ENCODE measurements around the gene UBA7.

UBA7 gene

GRCh38 chr3:49805897-49806701 is 7.7 kb downstream of the UBA7 start:
- no peak for DNase-seq

- no peak for DNase-seq
Observed at GRCh38 chr3:49805367-49805782, 8.4 kb downstream of the UBA7 start.

DNA sequence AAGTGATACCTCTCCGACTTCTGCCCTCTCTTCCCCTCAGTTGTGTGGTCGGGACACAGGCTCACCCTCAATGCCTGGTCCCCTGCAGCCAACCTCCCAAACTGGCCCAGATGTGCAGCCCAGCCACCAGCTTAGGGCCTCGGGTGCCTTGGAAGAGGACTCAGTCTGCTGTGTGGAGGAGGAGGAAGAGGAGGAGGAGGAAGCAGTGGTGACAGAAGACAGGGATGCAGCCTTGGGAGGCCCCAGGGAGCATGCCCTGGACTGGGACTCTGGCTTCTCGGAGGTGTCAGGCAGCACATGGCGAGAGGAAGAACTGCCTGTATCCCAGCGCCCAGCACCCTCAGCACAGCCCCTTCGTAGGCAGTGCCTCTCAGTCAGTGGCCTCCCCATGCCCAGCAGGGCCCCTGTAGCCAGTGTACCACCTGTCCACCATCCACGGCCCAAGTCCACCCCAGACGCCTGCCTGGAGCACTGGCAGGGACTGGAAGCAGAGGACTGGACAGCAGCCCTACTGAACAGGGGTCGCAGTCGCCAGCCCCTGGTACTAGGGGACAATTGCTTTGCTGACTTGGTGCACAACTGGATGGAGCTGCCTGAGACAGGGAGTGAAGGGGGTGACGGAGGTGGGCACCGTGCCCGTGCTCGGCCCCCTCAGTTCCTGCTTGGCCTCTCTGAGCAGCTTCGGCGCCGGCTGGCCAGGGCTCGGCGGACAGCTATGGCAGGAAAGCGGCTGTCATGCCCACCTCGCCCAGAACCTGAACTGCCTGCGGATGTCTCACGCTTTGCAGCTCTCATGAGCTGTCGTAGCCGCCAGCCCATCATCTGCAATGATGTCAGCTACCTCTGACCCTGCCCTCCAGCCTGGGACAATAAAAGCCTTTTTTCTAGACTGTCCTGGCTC is 9.4 kb downstream of the UBA7 start:
- no peak for DNase-seq

GRCh38 chr3:49803465-49804140 is 10.2 kb downstream of the UBA7 start:
- no peak for DNase-seq

DNA sequence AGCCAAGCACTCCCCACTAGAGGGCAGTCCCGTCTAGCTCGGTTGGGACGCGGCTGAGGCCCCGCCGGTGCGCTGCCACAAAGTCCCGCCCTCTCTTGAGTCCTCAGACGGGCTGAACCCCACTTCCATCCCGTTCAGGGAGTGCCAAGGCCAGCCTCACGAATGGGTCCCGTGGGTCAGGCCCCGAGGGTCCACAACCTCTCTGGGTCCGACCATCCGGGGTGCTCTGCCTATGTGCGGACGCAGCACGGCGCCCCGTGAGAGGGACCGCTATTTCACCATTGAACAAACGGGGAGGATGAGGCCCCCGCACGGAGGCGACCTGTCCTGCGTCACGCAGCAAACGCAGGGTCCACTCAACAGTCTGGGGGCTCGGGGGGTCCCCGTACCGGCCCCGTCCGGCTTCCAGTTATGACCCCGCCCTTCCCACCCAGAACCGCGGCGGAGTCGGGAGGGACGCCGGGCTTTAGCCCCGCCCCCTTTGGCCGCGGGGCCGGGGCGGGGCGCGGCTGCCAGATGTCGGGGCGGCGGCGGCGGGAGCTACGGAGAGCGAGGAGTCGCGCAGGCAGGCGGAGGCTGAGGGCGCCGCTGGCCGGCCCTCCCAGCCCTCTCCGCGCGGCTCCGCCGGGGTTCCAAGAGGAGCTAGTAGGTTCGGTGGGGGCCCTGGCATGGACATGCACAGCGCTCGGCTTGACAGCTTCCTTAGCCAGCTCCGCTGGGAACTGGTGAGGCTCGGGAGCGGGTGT is 10.9 kb downstream of the UBA7 start, which contains the start of gene INKA1:
TSS of gene INKA1 (plus strand) at position 543 of the 746 bp plus-strand sequence. CDS start at position 675, 132 bp downstream.
- DNase-seq: no peak

GRCh38 chr3:49801160-49801559 is 12.6 kb downstream of the UBA7 start:
- no peak for DNase-seq

DNA sequence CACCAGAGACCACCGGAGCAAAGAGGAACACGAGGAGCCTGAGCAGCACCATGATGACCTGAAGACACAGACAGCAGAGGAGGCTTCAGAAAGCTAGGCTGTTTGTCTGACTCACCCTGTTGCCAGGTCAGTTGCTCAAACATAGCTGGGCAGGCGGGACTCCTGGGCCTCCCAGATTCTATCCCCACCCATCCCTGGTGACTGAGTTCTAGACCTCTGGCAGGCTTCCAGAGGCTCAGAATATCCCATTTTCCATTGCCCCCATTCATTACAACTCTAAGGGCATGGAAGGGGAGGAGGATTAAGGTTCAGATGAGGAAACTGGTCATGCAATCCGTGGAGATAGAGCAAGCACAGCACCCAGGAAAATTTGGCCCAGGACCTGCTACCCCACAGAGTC is 14.0 kb downstream of the UBA7 start, which contains the start of gene CDHR4:
TSS of gene CDHR4 (minus strand) at position 113 of the 400 bp plus-strand sequence. CDS start at position 52, 61 bp downstream.
- no peak for DNase-seq

DNA sequence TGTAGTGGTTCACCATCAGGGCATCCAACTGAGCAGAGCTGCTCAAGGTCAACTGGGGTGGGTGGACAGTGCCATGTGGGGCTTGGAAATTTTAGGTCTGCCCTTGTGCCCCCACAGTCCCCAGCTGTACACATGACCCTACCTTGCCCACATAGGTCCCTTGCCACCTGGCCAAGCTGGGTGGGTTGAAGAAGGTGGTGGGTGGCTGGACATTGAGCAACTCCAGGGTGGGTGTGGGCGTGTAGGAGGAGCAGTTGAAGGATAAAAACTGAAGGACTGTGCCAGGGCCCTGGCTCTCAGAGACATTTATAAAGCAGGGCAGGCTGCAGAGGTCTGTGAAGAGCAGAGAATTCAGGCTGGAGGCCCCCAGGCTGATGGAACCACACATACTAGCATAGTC is 14.6 kb downstream of the UBA7 start:
- no peak for DNase-seq

DNA sequence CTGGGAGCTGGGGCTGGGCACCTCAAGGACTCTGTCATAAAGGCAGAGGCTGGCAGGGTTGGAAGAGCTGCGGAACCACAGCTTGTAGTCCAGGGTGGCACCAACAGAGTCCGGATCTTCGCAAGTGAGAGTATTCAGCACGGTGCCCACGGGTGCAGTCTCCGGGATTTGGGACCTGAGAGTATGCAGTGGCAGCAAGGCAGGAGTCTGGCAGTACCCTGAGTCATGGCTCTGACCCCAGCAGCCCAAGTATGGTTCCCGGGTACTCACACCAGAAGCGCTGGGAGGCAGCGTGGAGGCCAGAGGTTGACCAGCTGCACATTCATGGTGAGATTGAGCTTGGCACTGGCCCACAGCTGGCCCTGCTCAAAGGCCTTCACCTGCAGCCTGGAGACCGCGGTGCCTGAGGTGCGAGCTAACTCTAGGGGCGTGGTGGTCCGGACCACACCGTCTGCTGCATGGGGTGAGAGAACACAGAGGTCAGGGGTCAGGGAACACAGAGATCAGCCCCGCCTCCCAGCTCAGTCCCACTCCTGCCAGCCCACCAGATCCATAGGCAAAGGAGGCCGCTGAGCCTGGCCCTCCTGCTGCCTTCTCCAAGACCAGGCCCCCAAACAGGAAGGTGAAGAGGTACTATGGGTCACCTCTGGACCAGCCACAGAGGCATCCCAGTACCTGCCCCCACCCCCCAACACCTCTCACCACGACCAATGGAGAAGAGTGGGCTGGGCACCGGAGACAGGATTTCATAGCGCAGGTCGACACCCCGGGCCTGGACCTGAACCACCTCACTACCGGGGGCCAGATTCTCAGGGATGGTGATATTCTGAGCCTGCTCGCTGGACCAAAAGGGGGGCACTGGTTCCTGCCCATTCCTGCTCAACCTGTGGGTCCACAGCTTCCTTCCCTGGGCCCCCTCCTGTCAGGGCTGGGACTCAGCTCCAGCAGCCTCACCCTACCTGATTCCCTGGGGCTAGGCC is 18.5 kb downstream of the UBA7 start:
- DNase-seq: no peak

DNA sequence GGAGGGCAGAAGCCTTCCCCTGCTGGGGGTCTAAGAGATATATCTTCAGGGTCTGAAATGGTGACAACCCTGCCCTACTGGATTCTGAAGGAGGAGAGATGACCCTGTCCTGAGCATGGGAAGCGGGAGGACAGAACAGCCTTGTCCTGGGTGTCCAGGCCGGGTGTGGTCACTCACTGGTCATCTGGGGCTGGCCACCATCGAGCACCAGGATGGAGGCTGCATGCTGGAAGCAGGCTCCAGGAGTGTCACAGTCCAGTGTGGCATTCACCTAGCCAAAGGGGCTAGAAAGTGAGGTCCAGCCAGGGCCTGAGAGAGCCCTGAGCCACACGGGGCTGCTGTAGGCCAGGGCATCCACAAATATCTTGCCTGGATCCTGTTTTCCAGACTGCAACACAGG is 19.3 kb downstream of the UBA7 start:
- no peak for DNase-seq

- no peak for DNase-seq
Observed at GRCh38 chr3:49793486-49794085, 20.2 kb downstream of the UBA7 start.

DNA sequence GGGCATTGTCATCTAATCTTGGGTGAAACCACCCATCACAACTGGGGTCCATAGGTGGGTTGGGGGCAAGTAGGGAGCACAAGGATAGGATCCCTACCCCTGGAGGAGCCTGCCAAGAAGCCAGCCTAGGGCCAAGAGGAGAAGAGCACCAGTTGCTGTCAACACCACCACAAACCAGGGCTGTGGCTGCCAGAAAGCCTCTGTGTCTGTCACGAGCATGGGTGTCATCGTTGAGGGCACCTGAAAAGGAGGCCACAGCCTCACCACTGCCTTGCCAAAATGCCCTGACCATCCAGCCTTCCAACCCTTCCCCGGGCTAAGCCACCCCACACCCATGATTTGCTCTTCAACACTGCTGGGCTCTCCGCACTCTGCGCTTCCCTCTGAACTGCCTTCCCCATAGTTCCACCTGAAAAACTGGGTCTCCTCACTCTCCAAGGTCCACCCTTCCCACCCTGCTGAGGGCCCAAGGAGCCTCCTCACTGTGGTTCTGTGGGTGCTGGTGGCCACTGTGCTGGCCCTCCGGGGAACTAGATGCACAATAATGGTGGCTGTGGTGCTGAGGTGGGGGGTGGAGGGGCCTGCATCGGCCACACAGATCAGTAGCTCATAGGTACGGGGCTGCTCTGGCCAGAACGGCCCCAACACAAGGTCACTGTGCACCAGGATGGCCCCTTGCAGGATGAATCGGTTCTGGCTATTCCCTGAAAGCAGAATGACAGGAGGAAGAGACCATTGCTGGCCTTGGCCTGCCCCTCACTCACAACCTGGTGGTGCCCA is 21.2 kb downstream of the UBA7 start:
- no peak for DNase-seq

GRCh38 chr3:49791571-49791970 is 22.2 kb downstream of the UBA7 start:
- no peak for DNase-seq

DNA sequence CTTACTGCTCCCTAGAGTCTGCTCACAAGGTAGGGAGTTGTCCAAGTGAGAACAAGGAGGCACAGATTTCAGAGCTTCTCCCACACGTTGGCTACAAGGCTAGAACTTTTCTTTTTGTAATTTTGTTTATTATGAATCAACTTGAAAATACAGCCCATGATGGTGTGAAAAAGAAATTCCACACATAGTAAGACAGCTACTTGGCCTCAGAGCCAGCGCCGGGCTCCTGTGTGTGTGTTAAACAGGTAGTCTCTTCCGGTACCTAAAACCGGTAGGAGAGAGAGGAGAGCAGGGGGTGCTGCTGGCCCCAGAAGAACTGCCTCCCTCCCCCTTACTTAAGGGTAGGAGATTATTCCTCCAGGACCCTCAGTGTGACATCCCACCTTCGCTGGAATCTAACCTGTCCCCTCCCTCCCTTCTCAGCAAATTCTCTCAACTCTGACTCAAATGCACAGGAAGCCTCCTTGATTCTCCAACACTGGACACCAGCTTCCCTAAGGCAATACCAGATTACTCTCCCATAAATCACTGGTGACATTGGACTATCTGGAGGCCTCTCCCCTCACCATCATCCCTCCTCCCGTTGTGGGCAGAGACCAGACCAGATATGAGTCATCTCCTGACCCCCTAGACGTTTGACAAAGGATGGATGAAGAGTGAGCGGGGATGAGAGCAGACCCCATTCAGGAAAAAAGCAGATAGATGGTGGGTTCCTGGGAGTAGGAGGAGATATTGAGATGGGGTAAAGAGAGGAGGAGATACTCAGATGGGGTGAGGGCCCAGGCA is 22.9 kb downstream of the UBA7 start:
- DNase-seq: no peak

GRCh38 chr3:49788056-49788455 is 25.7 kb downstream of the UBA7 start:
- no peak for DNase-seq

- no peak for DNase-seq
Observed at GRCh38 chr3:49787536-49787935, 26.2 kb downstream of the UBA7 start.

GRCh38 chr3:49787182-49787464 is 26.6 kb downstream of the UBA7 start:
- no peak for DNase-seq

DNA sequence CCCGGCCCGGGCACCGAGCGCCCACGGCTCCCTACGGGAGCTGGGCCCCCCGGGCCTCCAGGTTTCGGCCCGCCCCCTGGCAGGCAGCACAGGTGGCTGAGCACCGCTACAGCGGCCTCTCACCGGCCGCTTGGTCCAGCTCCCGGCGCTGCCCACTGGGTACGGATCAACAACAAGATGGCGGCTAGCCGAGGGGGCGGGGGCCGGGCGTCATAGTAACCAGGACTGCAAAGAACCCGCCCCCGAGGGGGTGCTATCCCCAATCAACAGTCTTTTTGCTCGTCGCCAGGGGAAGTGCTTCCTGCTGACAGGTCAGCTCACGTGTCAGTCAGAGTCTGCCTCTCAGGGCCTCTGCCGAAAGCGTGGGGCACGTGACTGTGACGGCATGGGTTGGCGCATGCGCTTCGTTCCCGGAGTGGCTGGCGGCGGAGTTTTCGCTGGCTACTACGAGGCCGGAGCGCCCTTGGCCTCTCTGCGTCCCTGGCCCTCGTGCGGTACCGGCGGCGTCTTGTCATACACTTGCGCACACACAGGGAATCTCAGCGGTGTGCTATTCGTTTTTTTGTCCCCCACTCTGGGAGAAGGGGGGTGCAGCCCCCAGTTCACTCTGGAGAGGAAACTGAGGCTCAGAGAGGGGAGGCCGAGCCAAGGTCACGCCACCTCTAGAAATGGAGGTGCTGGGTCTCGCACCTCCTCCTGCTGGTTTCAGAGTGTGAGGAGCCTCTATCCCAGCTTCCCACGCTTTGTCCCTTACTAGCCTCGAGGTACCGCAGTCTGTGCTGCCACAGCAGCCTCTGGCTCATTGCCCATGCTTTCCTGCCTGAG is 27.2 kb downstream of the UBA7 start, which contains the start of gene IP6K1:
TSS of gene IP6K1 (minus strand) at position 186 of the 825 bp plus-strand sequence. CDS start 38,502 bp downstream, outside the sequence.
- peak; percentile 90 for DNase-seq
